ENCODE results near the gene HOXB2. TPM values are rescaled to one million over a fixed set of nuclear protein-coding genes. Genes with fewer than 3 reads are reported as not detected.

The HOXB2 gene
- total RNA-seq, 1 experiment from 2014 or later, result 3.7 TPM

DNA sequence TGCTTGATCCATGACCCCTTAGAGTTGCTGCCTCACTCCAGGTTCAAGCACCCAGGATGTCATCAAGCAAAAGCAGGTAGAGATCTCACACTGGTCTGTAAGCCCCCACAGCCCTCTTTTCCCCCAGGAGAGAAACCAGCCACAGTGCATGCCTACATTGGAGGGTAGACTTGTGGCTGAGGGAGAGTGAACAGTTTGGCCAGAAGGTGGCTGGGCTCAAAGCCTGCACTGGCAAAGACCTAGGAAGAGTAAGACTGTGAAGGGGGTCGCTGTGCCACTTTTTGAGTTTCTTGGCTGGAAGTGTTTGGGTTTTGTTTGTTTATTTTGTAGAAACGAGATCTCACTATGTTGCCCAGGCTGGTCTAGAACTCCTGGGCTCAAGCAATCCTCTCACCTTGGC lies 42.6 kb downstream of the HOXB2 start:
- Mint-ChIP-seq H3K4me3 (no peak overlapping the region), H3K4me1 (peaks cover 43% of the 10 kb centered on the region), H3K27ac (no peak overlapping the region), H3K27me3 (ENCODE audit: low read depth) (peaks cover 74% of the 10 kb centered on the region), H3K36me3 (no peaks in the 10 kb centered on the region), H3K9me3 (no peaks in the 10 kb centered on the region)
- ATAC-seq, result no peak
- ChIA-PET POLR2A (no interaction called here), CTCF (no interaction called here)
- no peak for DNase-seq (ENCODE audit: low spot score)
- TF ChIP-seq ZNF263 (CRISPR knock-in tag; IDR thresholded peaks at IDR 0.05; ENCODE audit: low read depth) (no peak), E2F1 (CRISPR knock-in tag; IDR thresholded peaks at IDR 0.05) (no peak), NFE2L1 (CRISPR knock-in tag; IDR thresholded peaks at IDR 0.05) (no peak), ZNF281 (CRISPR knock-in tag; IDR thresholded peaks at IDR 0.05) (no peak)
- TF ChIP-seq, protein P1, sequence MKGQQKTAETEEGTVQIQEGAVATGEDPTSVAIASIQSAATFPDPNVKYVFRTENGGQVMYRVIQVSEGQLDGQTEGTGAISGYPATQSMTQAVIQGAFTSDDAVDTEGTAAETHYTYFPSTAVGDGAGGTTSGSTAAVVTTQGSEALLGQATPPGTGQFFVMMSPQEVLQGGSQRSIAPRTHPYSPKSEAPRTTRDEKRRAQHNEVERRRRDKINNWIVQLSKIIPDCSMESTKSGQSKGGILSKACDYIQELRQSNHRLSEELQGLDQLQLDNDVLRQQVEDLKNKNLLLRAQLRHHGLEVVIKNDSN (CRISPR knock-in tag; IDR thresholded peaks at IDR 0.05), result no peak
- TF ChIP-seq, protein P2, sequence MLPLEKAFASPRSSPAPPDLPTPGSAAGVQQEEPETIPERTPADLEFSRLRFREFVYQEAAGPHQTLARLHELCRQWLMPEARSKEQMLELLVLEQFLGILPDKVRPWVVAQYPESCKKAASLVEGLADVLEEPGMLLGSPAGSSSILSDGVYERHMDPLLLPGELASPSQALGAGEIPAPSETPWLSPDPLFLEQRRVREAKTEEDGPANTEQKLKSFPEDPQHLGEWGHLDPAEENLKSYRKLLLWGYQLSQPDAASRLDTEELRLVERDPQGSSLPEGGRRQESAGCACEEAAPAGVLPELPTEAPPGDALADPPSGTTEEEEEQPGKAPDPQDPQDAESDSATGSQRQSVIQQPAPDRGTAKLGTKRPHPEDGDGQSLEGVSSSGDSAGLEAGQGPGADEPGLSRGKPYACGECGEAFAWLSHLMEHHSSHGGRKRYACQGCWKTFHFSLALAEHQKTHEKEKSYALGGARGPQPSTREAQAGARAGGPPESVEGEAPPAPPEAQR (CRISPR knock-in tag; IDR thresholded peaks at IDR 0.05), result no peak

- Mint-ChIP-seq H3K9me3 (no peaks in the 10 kb centered on the region), H3K27ac (no peak overlapping the region), H3K36me3 (no peaks in the 10 kb centered on the region), H3K4me3 (no peak overlapping the region), H3K4me1 (peaks cover 36% of the 10 kb centered on the region), H3K27me3 (ENCODE audit: low read depth) (peaks cover 72% of the 10 kb centered on the region)
- TF ChIP-seq ZNF138 (CRISPR knock-in tag; conservative IDR thresholded peaks at IDR 0.05) (no peak), NR3C1 (CRISPR knock-in tag; conservative IDR thresholded peaks at IDR 0.05; ENCODE audit: low read depth) (no peak), RELA (CRISPR knock-in tag; IDR thresholded peaks at IDR 0.05; ENCODE audit: borderline replicate concordance) (no peak), ZNF512 (CRISPR knock-in tag; IDR thresholded peaks at IDR 0.05; ENCODE audit: borderline replicate concordance) (no peak), EMX1 (CRISPR knock-in tag; IDR thresholded peaks at IDR 0.05) (no peak), IRF2 (CRISPR knock-in tag; IDR thresholded peaks at IDR 0.05; ENCODE audit: borderline replicate concordance, low read depth) (no peak), ELF4 (CRISPR knock-in tag; IDR thresholded peaks at IDR 0.05; ENCODE audit: low read depth) (no peak), NR1H2 (CRISPR knock-in tag; IDR thresholded peaks at IDR 0.05) (no peak), ETV6 (CRISPR knock-in tag; IDR thresholded peaks at IDR 0.05) (no peak), TP53 (CRISPR knock-in tag; IDR thresholded peaks at IDR 0.05) (no peak), ZNF416 (CRISPR knock-in tag; IDR thresholded peaks at IDR 0.05) (no peak), KAT7 (CRISPR knock-in tag; IDR thresholded peaks at IDR 0.05; ENCODE audit: borderline replicate concordance) (no peak)
- TF ChIP-seq, protein P3, sequence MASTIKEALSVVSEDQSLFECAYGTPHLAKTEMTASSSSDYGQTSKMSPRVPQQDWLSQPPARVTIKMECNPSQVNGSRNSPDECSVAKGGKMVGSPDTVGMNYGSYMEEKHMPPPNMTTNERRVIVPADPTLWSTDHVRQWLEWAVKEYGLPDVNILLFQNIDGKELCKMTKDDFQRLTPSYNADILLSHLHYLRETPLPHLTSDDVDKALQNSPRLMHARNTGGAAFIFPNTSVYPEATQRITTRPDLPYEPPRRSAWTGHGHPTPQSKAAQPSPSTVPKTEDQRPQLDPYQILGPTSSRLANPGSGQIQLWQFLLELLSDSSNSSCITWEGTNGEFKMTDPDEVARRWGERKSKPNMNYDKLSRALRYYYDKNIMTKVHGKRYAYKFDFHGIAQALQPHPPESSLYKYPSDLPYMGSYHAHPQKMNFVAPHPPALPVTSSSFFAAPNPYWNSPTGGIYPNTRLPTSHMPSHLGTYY (CRISPR knock-in tag; IDR thresholded peaks at IDR 0.05), result no peak
- TF ChIP-seq, protein P4, sequence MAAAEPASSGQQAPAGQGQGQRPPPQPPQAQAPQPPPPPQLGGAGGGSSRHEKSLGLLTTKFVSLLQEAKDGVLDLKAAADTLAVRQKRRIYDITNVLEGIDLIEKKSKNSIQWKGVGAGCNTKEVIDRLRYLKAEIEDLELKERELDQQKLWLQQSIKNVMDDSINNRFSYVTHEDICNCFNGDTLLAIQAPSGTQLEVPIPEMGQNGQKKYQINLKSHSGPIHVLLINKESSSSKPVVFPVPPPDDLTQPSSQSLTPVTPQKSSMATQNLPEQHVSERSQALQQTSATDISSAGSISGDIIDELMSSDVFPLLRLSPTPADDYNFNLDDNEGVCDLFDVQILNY (CRISPR knock-in tag; IDR thresholded peaks at IDR 0.05), result no peak
- TF ChIP-seq, protein P1 (CRISPR knock-in tag; IDR thresholded peaks at IDR 0.05), result no peak
- ChIA-PET CTCF (interaction anchor here (0.6 to 1.7 kb wide), 24 partner anchors 8 to 435 kb away, joined by 3 to 13 read pairs (median 5); partner anchors contain the start of genes HOXB1 and HOXB5), POLR2A (interaction anchor here (0.6 to 1.0 kb wide), 2 partner anchors 57 to 79 kb away, joined by 3 to 5 read pairs; no protein-coding TSS in a partner anchor)
- no peak for DNase-seq (ENCODE audit: low spot score)
- peak; percentile 84 for ATAC-seq
Observed at GRCh38 chr17:48500435-48501426, 44.2 kb downstream of the HOXB2 start.

All from WTC11 (cell line).